Chondrocyte (in vitro differentiated cells): ENCODE data around the gene GRM8. TPM values are rescaled to one million over a fixed set of nuclear protein-coding genes. Genes with fewer than 3 reads are reported as not detected.

ENCODE experiments used
- DNase-seq: peaks from one replicate; pipeline ENCODE4 v3.0.0; 2021; ENCODE audit warnings: mixed read lengths, low spot score
- H3K27ac Mint-ChIP-seq: one replicate; pipeline ENCODE4 v1.8.0; 2021; ENCODE audit warnings: mild to moderate bottlenecking, moderate library complexity, mixed read lengths; ENCODE audit not compliant: unreplicated experiment
- H3K27me3 Mint-ChIP-seq: 2 replicates; pipeline ENCODE4 v1.8.0; 2021; ENCODE audit warnings: low read depth, mixed read lengths
- H3K36me3 Mint-ChIP-seq: 2 replicates; pipeline ENCODE4 v1.8.0; 2021; ENCODE audit warnings: low read depth, mixed read lengths
- H3K4me1 Mint-ChIP-seq: 2 replicates; pipeline ENCODE4 v1.8.0; 2021; ENCODE audit warnings: low read depth, mild to moderate bottlenecking, mixed read lengths
- H3K4me3 Mint-ChIP-seq: one replicate; pipeline ENCODE4 v1.8.0; 2021; ENCODE audit warnings: mild to moderate bottlenecking, moderate library complexity, mixed read lengths; ENCODE audit not compliant: unreplicated experiment
- H3K9me3 Mint-ChIP-seq: 2 replicates; pipeline ENCODE4 v1.8.0; 2021; ENCODE audit warnings: low read depth, mixed read lengths
- CTCF ChIP-seq: fragments of 200-600 bp; sonication (generic); IDR thresholded peaks from 2 replicates; pipeline ENCODE4 v1.5.0; 2021; ENCODE audit warnings: antibody characterized with exemption, mild to moderate bottlenecking, moderate library complexity
- total RNA-seq: library from RNA; stranded (reverse); gene quantifications from 3 replicates; pipeline ENCODE4 v1.2.1, GENCODE V29; 2021

Gene GRM8
- total RNA-seq, 1 donor from 2014 or later = not detected

- no peaks in the 10 kb centered on the region for H3K27me3 Mint-ChIP-seq
- TF ChIP-seq CTCF = no peak
- H3K36me3 Mint-ChIP-seq = no peaks in the 10 kb centered on the region
- no peak overlapping the region for H3K27ac Mint-ChIP-seq
- no peak for DNase-seq
- H3K4me3 Mint-ChIP-seq = no peak overlapping the region
- H3K4me1 Mint-ChIP-seq = peaks cover 16% of the 10 kb centered on the region
- H3K9me3 Mint-ChIP-seq = no peaks in the 10 kb centered on the region
Observed at GRCh38 chr7:126529254-126529653, 723.5 kb downstream of the GRM8 start.

- Mint-ChIP-seq H3K4me1 (peaks cover 13% of the 10 kb centered on the region), H3K36me3 (no peaks in the 10 kb centered on the region), H3K4me3 (no peak overlapping the region), H3K9me3 (no peaks in the 10 kb centered on the region), H3K27me3 (peaks cover 1% of the 10 kb centered on the region), H3K27ac (no peak overlapping the region)
- no peak for TF ChIP-seq CTCF
- no peak for DNase-seq
Observed at GRCh38 chr7:126525906-126526305, 726.8 kb downstream of the GRM8 start.

GRCh38 chr7:126524967-126525366 is 727.8 kb downstream of the GRM8 start:
- peaks cover 13% of the 10 kb centered on the region for H3K4me1 Mint-ChIP-seq
- no peak for DNase-seq
- H3K4me3 Mint-ChIP-seq = no peak overlapping the region
- no peak for TF ChIP-seq CTCF
- peaks cover 1% of the 10 kb centered on the region for H3K27me3 Mint-ChIP-seq
- no peaks in the 10 kb centered on the region for H3K36me3 Mint-ChIP-seq
- H3K9me3 Mint-ChIP-seq = no peaks in the 10 kb centered on the region
- no peak overlapping the region for H3K27ac Mint-ChIP-seq

- no peak for DNase-seq
- no peak for TF ChIP-seq CTCF
- Mint-ChIP-seq H3K4me1 (no peaks in the 10 kb centered on the region), H3K27ac (no peak overlapping the region), H3K4me3 (no peak overlapping the region), H3K27me3 (peaks cover 4% of the 10 kb centered on the region), H3K9me3 (peaks cover 6% of the 10 kb centered on the region), H3K36me3 (peaks cover 1% of the 10 kb centered on the region)
Observed at GRCh38 chr7:126511046-126511445, 741.7 kb downstream of the GRM8 start.

GRCh38 chr7:126501617-126502016 is 751.1 kb downstream of the GRM8 start:
- Mint-ChIP-seq H3K9me3 (peaks cover 6% of the 10 kb centered on the region), H3K4me1 (no peaks in the 10 kb centered on the region), H3K4me3 (no peak overlapping the region), H3K27ac (no peak overlapping the region), H3K36me3 (no peaks in the 10 kb centered on the region), H3K27me3 (peaks cover 2% of the 10 kb centered on the region)
- TF ChIP-seq CTCF = no peak
- DNase-seq = no peak
